H1 (cell line): ENCODE data around the gene ORAI3. TPM values are rescaled to one million over a fixed set of nuclear protein-coding genes. Genes with fewer than 3 reads are reported as not detected.

Source experiments
- CTCF ChIP-seq, 3 experiments: IDR thresholded peaks; 1 replicate in 2 of 3; 2 replicates in 1 of 3; pipeline versions ENCODE4 v1.5.1 to v1.6.1; 2011; ENCODE audit warnings: low read length in 3 of 3, mild to moderate bottlenecking in 3 of 3, inconsistent platforms in 2 of 3, low read depth in 1 of 3, moderate library complexity in 1 of 3; ENCODE audit not compliant: insufficient read depth in 1 of 3; ENCODE audit errors: control extremely low read depth in 1 of 3
- E2F6 ChIP-seq: IDR thresholded peaks from 2 replicates; pipeline ENCODE4 v1.6.1; 2012; ENCODE audit warnings: inconsistent platforms
- POLR2A ChIP-seq, 2 experiments: IDR thresholded peaks; 1 replicate in 1 of 2; 2 replicates in 1 of 2; pipeline ENCODE4 v1.6.1; 2011; ENCODE audit warnings: low read depth in 2 of 2, low read length in 2 of 2, mild to moderate bottlenecking in 2 of 2; ENCODE audit errors: control extremely low read depth in 1 of 2
- YY1 ChIP-seq: IDR thresholded peaks from 2 replicates; pipeline ENCODE4 v1.6.1; 2011; ENCODE audit warnings: low read depth, mild to moderate bottlenecking, low read length
- polyA plus RNA-seq, 7 experiments: library from polyadenylated mRNA; depleted of rRNA in 3 of 7; stranded (reverse) in 5 of 7; unstranded in 2 of 7; fragments of >200 nt in 5 of 7; fragments of 200-250 nt in 2 of 7; gene quantifications; 1 replicate in 5 of 7; 2 replicates in 1 of 7; 4 replicates in 1 of 7; pipeline versions ENCODE4 v1.2.1 to v1.2.3, GENCODE V29; 2011 to 2013; ENCODE audit warnings: missing spikeins in 2 of 7, mixed read lengths in 2 of 7
- total RNA-seq: library from RNA; stranded (reverse); fragmentation: NEBNext Ultra II Directional; extraction: Animal tissue kit (Norgen Biotek cat#: 25700); gene quantifications from 2 replicates; pipeline ENCODE4 v1.2.1, GENCODE V29; 2021

Gene ORAI3
- total and polyA plus RNA-seq, 2 of the 8 experiments (the other 6 are each of a cell fraction or from before 2014, with no cell fraction given), result 8.7 to 24.5 TPM

- TF ChIP-seq YY1 (peak; percentile 84), POLR2A (IDR thresholded peaks at IDR 0.05; ENCODE audit: control extremely low read depth in 1 of 2, low read depth in 2 of 2, low read length in 2 of 2) (peak; percentile 27 to 63), E2F6 (no peak), CTCF (IDR thresholded peaks at IDR 0.05; ENCODE audit: control extremely low read depth in 1 of 3, insufficient read depth in 1 of 3, low read depth in 1 of 3, low read length in 3 of 3) (peak; percentile 85 to 95 (median 95))
Observed at GRCh38 chr16:30921748-30922419, 27.0 kb upstream of the ORAI3 start (continued).
